Progenitor cell of endocrine pancreas (in vitro differentiated cells): Measurements from ENCODE around the gene OR8D4. TPM values are rescaled to one million over a fixed set of nuclear protein-coding genes. Genes with fewer than 3 reads are reported as not detected.

Experiments used
- DNase-seq: peaks from one replicate; pipeline ENCODE4 v3.0.0; 2021; ENCODE audit warnings: low spot score; ENCODE audit not compliant: unreplicated experiment
- H3K27ac Mint-ChIP-seq: 2 replicates; pipeline ENCODE4 v1.8.0; 2021; ENCODE audit warnings: mild to moderate bottlenecking, moderate library complexity, mixed read lengths
- H3K27me3 Mint-ChIP-seq: 2 replicates; pipeline ENCODE4 v1.8.0; 2021; ENCODE audit warnings: mixed read lengths
- H3K36me3 Mint-ChIP-seq: 2 replicates; pipeline ENCODE4 v1.8.0; 2022; ENCODE audit warnings: mixed read lengths; ENCODE audit not compliant: insufficient read depth
- H3K4me1 Mint-ChIP-seq: 2 replicates; pipeline ENCODE4 v1.8.0; 2021; ENCODE audit warnings: low read depth, mixed read lengths
- H3K4me3 Mint-ChIP-seq: 2 replicates; pipeline ENCODE4 v1.8.0; 2021; ENCODE audit warnings: low read depth, mild to moderate bottlenecking, moderate library complexity, mixed read lengths
- H3K9me3 Mint-ChIP-seq: 2 replicates; pipeline ENCODE4 v1.8.0; 2021; ENCODE audit warnings: low read depth, mixed read lengths
- CTCF ChIP-seq: fragments of 200-600 bp; sonication (generic); IDR thresholded peaks from one replicate; pipeline ENCODE4 v1.5.0; 2021; ENCODE audit warnings: antibody characterized with exemption, mild to moderate bottlenecking; ENCODE audit not compliant: unreplicated experiment
- total RNA-seq: library from RNA; stranded (reverse); gene quantifications from 2 replicates; pipeline ENCODE4 v1.2.1, GENCODE V29; 2021

Gene OR8D4
- total RNA-seq, 1 donor from 2014 or later: 0.24 TPM

GRCh38 chr11:123904932-123905331 is 3.0 kb downstream of the OR8D4 start:
- Mint-ChIP-seq H3K27me3 (no peaks in the 10 kb centered on the region), H3K4me1 (no peaks in the 10 kb centered on the region), H3K27ac (no peak overlapping the region), H3K9me3 (no peaks in the 10 kb centered on the region), H3K4me3 (no peak overlapping the region), H3K36me3 (no peaks in the 10 kb centered on the region)
- no peak for DNase-seq
- TF ChIP-seq CTCF: no peak

GRCh38 chr11:123905826-123906225 is 3.9 kb downstream of the OR8D4 start:
- no peak for TF ChIP-seq CTCF
- Mint-ChIP-seq H3K27me3 (no peaks in the 10 kb centered on the region), H3K27ac (no peak overlapping the region), H3K36me3 (no peaks in the 10 kb centered on the region), H3K4me3 (no peak overlapping the region), H3K9me3 (no peaks in the 10 kb centered on the region), H3K4me1 (no peaks in the 10 kb centered on the region)
- no peak for DNase-seq

DNA sequence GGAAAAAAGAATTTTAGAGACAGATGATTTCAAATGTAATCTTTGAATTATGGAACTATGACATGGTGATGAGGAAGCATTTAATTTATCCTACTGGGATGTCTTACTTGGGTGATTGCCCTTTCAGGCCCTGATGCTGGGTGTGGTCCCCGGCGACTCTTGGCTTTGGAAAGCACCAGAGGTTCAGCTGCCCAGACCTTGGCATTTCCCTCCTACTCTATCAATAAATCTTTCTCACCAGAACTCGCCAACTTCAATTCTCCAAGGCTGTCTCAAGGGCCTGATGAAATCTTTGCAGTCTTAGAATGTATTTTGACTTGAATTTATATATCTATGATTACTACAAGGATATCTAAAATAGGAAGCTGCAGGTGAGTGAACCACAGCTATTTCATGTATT is 19.0 kb downstream of the OR8D4 start:
- H3K27me3 Mint-ChIP-seq: no peaks in the 10 kb centered on the region
- DNase-seq: no peak
- H3K27ac Mint-ChIP-seq: no peak overlapping the region
- no peak overlapping the region for H3K4me3 Mint-ChIP-seq
- H3K9me3 Mint-ChIP-seq: peaks cover under 1% of the 10 kb centered on the region
- no peaks in the 10 kb centered on the region for H3K4me1 Mint-ChIP-seq
- H3K36me3 Mint-ChIP-seq: no peaks in the 10 kb centered on the region
- no peak for TF ChIP-seq CTCF

DNA sequence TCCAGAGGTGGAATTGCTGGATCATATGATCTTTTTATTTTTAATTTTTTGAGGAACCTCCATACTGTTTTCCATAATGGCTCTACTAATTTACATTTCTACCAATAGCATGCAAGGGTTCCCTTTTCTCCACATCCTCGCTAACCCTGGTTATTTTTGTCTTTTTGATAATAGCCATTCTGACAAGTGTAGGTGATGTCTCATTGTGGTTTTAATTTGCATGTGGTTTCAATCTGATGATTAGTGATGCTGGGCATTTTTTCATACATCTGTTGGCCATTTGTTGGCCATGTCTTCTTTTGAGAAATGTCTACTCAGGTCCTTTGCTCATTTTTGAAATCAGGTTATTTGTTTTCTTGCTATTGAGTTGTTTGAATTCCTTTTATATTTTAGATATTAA is 22.1 kb downstream of the OR8D4 start:
- no peak for TF ChIP-seq CTCF
- H3K4me3 Mint-ChIP-seq: no peak overlapping the region
- H3K4me1 Mint-ChIP-seq: no peaks in the 10 kb centered on the region
- no peak for DNase-seq
- H3K36me3 Mint-ChIP-seq: no peaks in the 10 kb centered on the region
- H3K27me3 Mint-ChIP-seq: no peaks in the 10 kb centered on the region
- H3K27ac Mint-ChIP-seq: no peak overlapping the region
- H3K9me3 Mint-ChIP-seq: no peaks in the 10 kb centered on the region

GRCh38 chr11:123939317-123939716 is 37.4 kb downstream of the OR8D4 start, which contains the start of gene OR4D5:
OR4D5 (plus strand) TSS chr11:123939617; CDS start chr11:123939617, 0 bp downstream.
- no peaks in the 10 kb centered on the region for H3K27me3 Mint-ChIP-seq
- no peak within 1 kb of the TSS for H3K27ac Mint-ChIP-seq
- TF ChIP-seq CTCF: no peak
- H3K9me3 Mint-ChIP-seq: peaks cover 3% of the 10 kb centered on the region
- DNase-seq: no peak
- H3K4me1 Mint-ChIP-seq: peaks cover 2% of the 10 kb centered on the region
- no peak within 1 kb of the TSS for H3K4me3 Mint-ChIP-seq
- H3K36me3 Mint-ChIP-seq: no peaks in the 10 kb centered on the region
